Activated CD8-positive, alpha-beta memory T cell treated with anti-CD3 and anti-CD28 coated beads for 1 hour (primary cell): ENCODE results near the gene CETP.
"Not testable (repeated sequence)": the region's sequence is repeated elsewhere in the genome, so short reads cannot be mapped to it uniquely, and the experiment has no call there.

Source experiments
- DNase-seq, 2 donors: peaks; one replicate each; pipeline ENCODE4 v3.0.0-alpha.2; 2020; ENCODE audit warnings: low read depth in 1 of 2; ENCODE audit errors: extremely low read depth in 1 of 2

CETP gene

DNA sequence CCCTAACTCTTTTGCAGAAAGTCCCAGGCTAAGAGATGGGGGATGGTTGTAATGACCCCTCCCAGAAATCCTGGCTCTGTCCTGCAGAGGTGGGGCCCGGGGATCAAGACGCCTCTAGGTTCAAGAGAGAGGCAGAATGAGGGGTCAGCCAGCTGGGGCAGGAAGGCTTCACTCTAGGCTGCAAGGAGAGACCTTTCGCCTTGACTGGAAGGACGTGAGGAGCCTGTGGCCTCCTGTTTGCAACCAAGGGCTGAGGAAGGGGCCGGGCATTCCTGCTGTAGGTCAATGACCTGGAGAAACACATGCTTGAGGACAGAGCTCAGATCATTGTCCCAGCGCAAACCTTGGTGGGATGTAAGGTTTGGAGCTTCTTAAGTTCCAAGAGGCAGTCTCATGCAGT is 8.7 kb upstream of the CETP start:
- no peak for DNase-seq

- DNase-seq: no peak
Measured at GRCh38 chr16:56956076-56956475, 5.7 kb upstream of the CETP start.

GRCh38 chr16:56956756-56957155 is 5.0 kb upstream of the CETP start:
- no peak for DNase-seq

DNA sequence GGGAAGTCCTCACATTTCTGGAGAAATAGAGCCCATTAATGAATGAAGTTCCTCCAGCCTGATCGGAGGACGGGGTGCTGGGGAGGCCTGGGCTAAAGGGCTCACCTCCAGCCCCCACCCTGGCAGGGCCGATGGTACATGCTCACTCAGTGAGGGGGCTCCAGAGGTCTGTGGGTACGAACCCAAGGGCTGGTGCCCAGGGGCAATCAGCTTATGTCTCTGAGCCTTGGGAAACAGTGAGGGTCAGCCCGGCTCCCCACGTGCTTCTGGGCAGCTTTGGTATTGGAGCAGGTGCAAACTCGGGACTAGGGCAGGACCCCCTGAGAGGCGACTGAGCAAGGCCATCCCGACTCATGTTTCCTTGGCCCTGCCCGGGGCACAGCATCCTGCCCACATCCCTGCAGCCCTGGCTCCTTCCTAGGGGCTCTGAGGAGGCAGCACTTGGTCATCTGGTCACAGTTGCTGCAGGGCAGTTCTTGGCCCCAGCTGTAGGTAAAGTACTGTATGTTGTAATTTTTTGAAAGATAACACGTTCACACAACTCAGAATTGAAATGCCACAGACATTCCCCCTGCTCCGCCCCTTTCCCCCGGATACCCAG is 969 bp upstream of the CETP start:
- DNase-seq: no peak

DNA sequence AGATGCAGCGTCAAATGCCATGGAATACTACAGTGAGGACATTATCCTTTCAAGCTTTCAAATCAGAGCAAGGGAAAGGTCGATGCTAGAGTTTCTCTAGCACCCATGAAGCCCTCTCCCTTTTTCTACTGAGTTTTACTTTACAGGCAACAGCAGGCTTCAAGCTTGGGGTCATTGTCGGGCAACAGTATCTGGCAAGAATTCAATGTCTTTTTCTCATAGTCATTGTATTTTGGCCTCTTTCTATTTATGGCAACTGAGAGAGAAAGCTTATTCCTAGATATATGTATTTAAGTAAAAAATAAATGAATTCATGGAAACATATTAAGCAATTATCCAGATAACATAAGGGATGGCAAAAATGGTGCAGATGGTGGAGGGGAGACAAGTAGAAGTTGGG is 364 bp upstream of the CETP start:
- DNase-seq: no peak

DNA sequence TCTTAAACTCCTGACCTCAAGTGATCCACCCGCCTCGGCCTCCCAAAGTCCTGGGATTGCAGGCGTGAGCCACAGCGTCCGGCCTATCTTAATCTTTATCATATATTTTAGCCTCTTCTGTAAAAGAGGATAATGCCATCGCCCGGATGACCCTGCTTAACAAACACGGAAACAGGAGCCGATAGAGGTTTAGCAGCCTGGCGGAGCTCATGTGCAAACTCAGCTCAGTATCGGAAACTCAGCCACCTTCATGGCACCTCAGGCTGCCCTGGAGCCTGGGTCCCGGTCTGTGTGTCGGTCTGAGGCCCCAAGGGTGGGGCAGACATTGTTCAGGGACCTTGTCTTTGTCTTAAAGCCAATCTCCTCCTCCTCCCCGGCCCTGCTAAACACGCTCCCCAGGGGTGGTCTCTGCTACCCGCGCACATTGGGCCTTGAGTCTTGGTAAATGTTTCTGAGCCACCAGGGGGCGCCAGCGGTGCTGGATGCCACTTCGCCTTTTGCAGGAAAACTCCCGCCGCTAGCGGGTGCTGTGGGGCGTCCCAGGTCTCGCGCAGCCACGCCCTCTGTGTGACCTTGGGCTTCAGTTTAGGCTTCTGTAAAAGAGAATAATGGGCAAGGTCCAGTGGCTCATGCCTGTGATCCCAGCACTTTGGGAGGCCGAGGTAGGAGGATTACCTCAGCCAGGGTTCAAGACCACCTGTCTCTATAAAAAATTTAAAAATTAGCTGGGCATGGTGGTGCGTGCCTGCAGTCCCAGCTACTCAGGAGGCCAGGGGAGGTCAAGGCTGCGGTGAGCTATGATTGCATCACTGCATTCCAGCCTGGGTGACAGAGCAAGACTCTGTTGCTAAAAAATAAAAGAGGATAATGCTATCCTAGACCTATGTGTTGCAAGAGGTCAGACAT is 2.7 kb downstream of the CETP start:
- peak; percentile 91 to 96 for DNase-seq

GRCh38 chr16:56965149-56966092 is 3.7 kb downstream of the CETP start:
- no peak for DNase-seq

- no peak for DNase-seq
Measured at GRCh38 chr16:56966093-56966475, 4.3 kb downstream of the CETP start.

GRCh38 chr16:56967733-56968132 is 6.0 kb downstream of the CETP start:
- DNase-seq: no peak

- DNase-seq: no peak
Measured at GRCh38 chr16:56969769-56970168, 8.0 kb downstream of the CETP start.

GRCh38 chr16:56970934-56971767 is 9.4 kb downstream of the CETP start:
- no peak for DNase-seq

DNA sequence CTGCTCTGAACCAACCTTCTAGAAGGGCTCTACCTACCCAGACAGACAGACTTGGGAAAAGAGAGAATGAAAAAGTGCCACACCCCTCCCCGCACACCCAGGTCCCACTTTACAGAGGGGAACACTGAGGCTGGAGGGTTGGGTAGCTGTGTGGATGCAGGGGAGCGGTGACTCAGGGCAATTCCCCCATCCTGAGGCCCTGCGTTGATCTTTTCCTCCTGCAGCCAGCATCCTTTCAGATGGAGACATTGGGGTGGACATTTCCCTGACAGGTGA is 10.0 kb downstream of the CETP start:
- DNase-seq: no peak

DNA sequence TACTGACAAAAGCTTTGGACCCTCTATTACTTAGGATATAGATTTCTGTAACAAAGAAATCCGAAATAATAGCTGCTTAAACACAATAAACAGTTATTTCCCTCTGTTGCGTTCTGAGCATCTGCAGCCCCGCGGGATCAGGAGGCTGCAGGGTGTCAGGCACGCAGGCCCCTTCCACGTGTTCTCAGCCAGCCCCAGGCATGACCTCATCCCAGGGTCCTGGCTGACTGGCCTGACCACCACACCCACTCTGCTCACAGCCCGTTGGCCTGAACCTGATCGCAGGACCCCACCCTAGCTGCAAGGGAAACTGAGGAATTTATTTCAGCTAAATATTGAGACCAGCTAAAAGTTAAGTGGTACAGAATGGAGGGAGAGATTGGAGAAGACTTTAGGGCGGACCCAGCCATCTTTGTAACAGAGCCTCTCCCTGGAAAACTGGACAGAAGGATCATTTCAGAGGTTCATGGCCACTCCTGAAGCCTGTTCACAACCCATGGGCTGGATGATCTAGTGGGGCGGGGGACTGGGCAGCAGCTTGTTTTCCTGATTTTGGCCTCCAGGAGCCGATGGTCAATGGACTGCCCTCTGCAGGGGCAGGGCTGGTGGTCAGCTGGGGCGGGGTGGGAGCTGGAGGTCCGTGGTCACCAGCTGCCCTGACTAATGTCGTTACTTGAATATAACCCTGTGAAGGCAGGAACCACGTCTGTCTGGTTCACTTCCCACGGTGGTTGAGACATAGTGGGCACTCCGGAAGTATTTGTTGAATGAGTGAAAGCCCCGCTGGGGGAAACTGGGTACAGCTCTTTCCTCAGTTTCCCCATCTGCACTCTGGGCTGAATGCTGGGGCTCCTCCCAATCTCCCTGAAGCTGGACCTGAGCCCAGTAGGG is 10.9 kb downstream of the CETP start:
- no peak for DNase-seq

DNA sequence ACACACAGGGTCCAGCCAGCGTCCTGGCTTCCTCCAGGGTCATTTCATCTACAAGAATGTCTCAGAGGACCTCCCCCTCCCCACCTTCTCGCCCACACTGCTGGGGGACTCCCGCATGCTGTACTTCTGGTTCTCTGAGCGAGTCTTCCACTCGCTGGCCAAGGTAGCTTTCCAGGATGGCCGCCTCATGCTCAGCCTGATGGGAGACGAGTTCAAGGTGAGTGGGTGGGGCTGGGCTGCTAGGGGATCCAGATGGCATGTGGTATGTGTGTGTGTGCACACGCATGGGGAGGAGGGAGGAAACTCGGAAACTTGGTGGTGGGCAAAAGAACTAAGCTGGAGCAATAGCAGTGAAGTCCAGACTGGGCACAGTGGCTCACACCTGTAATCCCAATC is 11.5 kb downstream of the CETP start:
- no peak for DNase-seq

DNA sequence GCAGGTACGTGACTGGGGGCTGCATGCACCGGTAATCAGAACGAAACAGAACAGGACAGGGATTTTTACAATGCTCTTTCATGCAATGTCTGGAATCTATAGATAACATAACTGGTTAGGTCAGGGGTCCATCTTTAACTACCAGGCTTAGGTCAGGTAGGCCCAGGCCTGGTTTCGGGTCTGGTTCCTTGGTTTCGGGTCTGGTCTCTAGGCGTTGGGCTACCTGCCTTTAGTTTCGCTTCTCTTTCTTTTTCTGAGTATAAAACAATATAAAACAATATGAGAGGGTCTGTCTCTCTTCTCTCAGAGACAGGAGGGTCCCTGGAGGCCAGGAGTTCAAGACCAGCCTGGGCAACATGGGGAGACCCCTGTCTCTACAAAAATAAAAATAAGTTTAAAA is 12.1 kb downstream of the CETP start:
- not testable (repeated sequence) for DNase-seq

DNA sequence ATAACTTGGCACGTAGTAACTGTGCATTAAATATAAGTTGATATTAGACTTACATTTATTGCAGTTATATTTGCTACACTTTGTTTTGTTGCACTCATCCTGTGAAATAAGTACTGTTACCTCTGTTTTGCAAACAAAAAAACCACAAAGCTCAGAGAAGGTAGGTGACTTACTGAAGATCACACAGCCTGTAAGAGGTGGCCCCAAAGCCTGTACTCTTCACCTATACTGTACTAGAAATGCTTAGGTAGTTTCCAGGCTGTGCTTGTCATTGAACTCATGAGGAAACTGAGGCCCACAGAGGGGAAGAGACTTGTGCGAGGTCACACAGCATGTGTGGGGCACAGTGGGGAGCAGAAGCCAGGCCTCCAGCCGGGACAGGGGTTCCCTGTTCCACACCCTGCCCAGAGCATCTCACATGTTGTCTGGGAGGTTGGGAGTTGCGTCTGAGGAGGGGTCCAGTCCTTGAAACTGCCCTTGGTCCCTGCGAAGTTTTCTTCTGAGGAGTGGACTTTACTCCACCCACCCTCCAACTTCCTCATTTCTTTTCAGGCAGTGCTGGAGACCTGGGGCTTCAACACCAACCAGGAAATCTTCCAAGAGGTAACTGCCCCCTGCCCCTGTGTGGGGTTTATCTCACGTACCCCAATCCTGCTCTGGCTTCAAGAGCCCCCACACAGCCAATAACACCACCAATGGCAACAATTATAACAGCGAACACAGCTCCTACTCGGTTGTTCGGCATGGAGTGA is 13.0 kb downstream of the CETP start:
- no peak for DNase-seq

DNA sequence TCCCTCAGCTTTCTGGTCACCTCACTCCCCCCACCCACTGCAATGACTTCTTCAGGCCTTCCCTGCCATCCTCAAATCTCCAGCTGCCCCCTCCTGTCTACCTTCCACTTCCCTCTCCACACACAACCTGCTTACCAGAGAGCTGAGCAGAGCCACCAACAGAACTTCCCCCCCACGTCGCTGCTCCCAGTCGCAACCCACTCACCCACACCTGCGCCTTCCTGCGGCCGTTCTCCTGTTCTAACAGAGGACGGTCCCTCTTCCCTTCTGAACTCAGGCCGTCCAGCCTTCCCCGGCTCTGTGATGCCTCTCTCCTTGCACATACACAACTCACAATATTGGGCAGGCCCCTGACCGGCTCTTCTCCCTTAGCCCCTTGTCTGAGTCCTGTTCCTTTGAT is 14.0 kb downstream of the CETP start:
- no peak for DNase-seq

GRCh38 chr16:56977216-56977615 is 15.5 kb downstream of the CETP start:
- no peak for DNase-seq

GRCh38 chr16:56977823-56978430 is 16.2 kb downstream of the CETP start:
- no peak for DNase-seq
